Naive thymus-derived CD4-positive, alpha-beta T cell (primary cell): ENCODE results near the gene AUNIP. TPM values are rescaled to one million over a fixed set of nuclear protein-coding genes. Genes with fewer than 3 reads are reported as not detected.

ENCODE experiments used
- ATAC-seq: fragments of 150-1000 bp; cut with Tn5 transposase; 2 replicates; pipeline ENCODE4 v1.10.0; 2021; ENCODE audit warnings: mild to moderate bottlenecking, moderate library complexity
- CTCF ChIA-PET: fragments of 350-600 bp; sonication (Branson Sonifier 250); formaldehyde crosslinking; loops from one replicate; lab custom pipeline; 2021; ENCODE audit warnings: antibody characterized with exemption; lab: Charles Lee
- POLR2A ChIA-PET: fragments of 350-600 bp; sonication (Branson Sonifier 250); formaldehyde crosslinking; loops from one replicate; lab custom pipeline; 2021; ENCODE audit warnings: antibody characterized with exemption, inconsistent platforms; lab: Charles Lee
- DNase-seq, 9 donors: peaks; one replicate each; pipeline versions ENCODE4 v3.0.0 to v3.0.0-alpha.2; 2020 to 2022; ENCODE audit warnings: mixed read lengths in 1 of 9
- H3K27ac ChIP-seq: one replicate; pipeline ENCODE4 v1.7.0; 2013; ENCODE audit warnings: mild to moderate bottlenecking, low read depth, low read length, moderate library complexity
- H3K27me3 ChIP-seq, 2 donors: one replicate each; pipeline ENCODE4 v1.7.0; 2013; ENCODE audit warnings: low read length in 2 of 2, mild to moderate bottlenecking in 2 of 2, moderate library complexity in 2 of 2; ENCODE audit not compliant: control insufficient read depth in 2 of 2, insufficient read depth in 2 of 2
- H3K36me3 ChIP-seq, 3 experiments: 1 replicate in 2 of 3; 2 replicates in 1 of 3; pipeline ENCODE4 v1.7.0; 2013; ENCODE audit warnings: low read length in 3 of 3, mild to moderate bottlenecking in 3 of 3, moderate library complexity in 1 of 3; ENCODE audit not compliant: insufficient read depth in 3 of 3, control insufficient read depth in 2 of 3
- H3K4me1 ChIP-seq, 2 donors: one replicate each; pipeline ENCODE4 v1.7.0; 2013; ENCODE audit warnings: low read length in 2 of 2, mild to moderate bottlenecking in 2 of 2, moderate library complexity in 1 of 2; ENCODE audit not compliant: control insufficient read depth in 2 of 2, insufficient read depth in 2 of 2
- H3K4me3 ChIP-seq: 2 replicates; pipeline ENCODE4 v1.7.0; 2013; ENCODE audit warnings: mild to moderate bottlenecking, low read length
- H3K9me3 ChIP-seq, 3 experiments: 1 replicate in 2 of 3; 2 replicates in 1 of 3; pipeline ENCODE4 v1.7.0; 2013; ENCODE audit warnings: low read length in 3 of 3; ENCODE audit not compliant: control insufficient read depth in 2 of 3
- H3K27ac Mint-ChIP-seq, 9 donors: one replicate each; pipeline ENCODE4 v1.8.0; 2020 to 2022; ENCODE audit warnings: mixed read lengths in 9 of 9, mild to moderate bottlenecking in 8 of 9, moderate library complexity in 5 of 9, inconsistent platforms in 2 of 9
- H3K27me3 Mint-ChIP-seq, 5 donors: one replicate each; pipeline ENCODE4 v1.8.0; 2021 to 2022; ENCODE audit warnings: mixed read lengths in 5 of 5, mild to moderate bottlenecking in 1 of 5
- H3K36me3 Mint-ChIP-seq, 5 donors: one replicate each; pipeline ENCODE4 v1.8.0; 2020 to 2022; ENCODE audit warnings: mixed read lengths in 5 of 5, mild to moderate bottlenecking in 3 of 5, inconsistent platforms in 1 of 5
- H3K4me1 Mint-ChIP-seq, 7 donors: one replicate each; pipeline ENCODE4 v1.8.0; 2020 to 2022; ENCODE audit warnings: mixed read lengths in 7 of 7, mild to moderate bottlenecking in 3 of 7, inconsistent platforms in 1 of 7
- H3K4me3 Mint-ChIP-seq, 10 donors: one replicate each; pipeline ENCODE4 v1.8.0; 2020 to 2022; ENCODE audit warnings: mild to moderate bottlenecking in 10 of 10, mixed read lengths in 10 of 10, moderate library complexity in 6 of 10, inconsistent platforms in 2 of 10
- H3K9me3 Mint-ChIP-seq, 11 donors: one replicate each; pipeline ENCODE4 v1.8.0; 2020 to 2022; ENCODE audit warnings: mixed read lengths in 11 of 11, mild to moderate bottlenecking in 4 of 11, inconsistent platforms in 1 of 11, moderate library complexity in 1 of 11
- intact Hi-C, 2 donors: fragments of 100-400 bp; cut with micrococcal nuclease; formaldehyde crosslinking; loops; one replicate each; pipeline ENCODE4 v1.15.1; 2023
- polyA plus RNA-seq, 2 donors: library from polyadenylated mRNA; unstranded; fragments of 300-500 nt; fragmentation: Illumina TruSeq; gene quantifications; one replicate each; pipeline ENCODE4 v1.2.3, GENCODE V29; 2021
- total RNA-seq, 6 experiments: library from RNA in 5 of 6; stranded (reverse) in 5 of 6; gene quantifications; 1 replicate in 5 of 6; 2 replicates in 1 of 6; pipeline ENCODE4 v1.2.3 and lab custom pipeline; 2021 to 2026

Gene AUNIP
- total and polyA plus RNA-seq, 7 experiments from 2014 or later, result 0.83 to 4.3 TPM; not detected in 5

DNA sequence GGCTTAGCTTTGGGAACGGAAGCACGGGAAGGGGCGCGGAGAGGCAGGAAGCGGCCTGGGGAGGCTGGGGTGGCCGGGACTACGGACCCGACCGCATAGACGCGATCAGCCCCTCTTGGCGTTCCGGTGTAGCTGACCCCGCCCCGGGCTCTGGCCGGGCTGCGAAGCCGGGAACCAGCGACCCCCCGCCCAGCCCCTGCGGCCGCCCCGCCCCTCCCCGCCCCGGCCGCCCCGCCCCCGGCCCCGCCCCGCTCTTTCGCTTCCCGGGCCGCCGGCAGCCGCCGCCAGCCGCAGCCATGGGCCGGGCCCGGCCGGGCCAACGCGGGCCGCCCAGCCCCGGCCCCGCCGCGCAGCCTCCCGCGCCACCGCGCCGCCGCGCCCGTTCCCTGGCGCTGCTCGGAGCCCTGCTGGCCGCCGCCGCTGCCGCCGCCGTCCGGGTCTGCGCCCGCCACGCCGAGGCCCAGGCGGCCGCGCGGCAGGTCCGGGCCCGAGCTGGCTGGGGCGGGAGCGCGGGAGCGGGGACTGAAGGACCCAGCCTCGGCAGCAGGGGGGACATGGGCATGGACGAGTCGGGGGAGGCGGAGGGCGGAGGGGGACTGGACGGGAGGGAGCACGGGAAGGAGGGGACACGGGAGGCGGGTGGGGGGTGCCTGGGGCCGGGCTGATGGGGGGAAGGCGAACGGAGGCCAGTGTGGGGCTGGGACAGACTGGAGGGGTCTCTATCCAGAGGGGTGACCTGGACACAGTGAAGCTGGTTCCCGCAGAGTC is 59.1 kb downstream of the AUNIP start, which contains the start of gene SELENON:
Gene SELENON, plus strand, starts transcription at position 259 of the 768 bp plus-strand sequence. Its CDS starts 38 bp downstream, at position 297.
- Mint-ChIP-seq H3K4me3 (peak within 1 kb of the TSS; percentile 80 to 90 (median 84)), H3K27ac (peak within 1 kb of the TSS; percentile 15 to 98 (median 92)), H3K4me1 (peaks cover 42 to 89% (median 82%) of the 10 kb centered on the region in 7 donors), H3K27me3 (peaks cover 0 to 37% (median 0%) of the 10 kb centered on the region in 5 donors), H3K9me3 (peaks cover 0 to 4% (median 0%) of the 10 kb centered on the region in 11 donors), H3K36me3 (peaks cover 0 to 4% (median 0%) of the 10 kb centered on the region in 5 donors)
- Histone ChIP-seq H3K4me3 (peak within 1 kb of the TSS; percentile 47), H3K4me1 (peaks cover 32 to 67% of the 10 kb centered on the region in 2 donors), H3K27ac (peak within 1 kb of the TSS; percentile 71), H3K27me3 (no peaks in the 10 kb centered on the region), H3K9me3 (no peaks in the 10 kb centered on the region), H3K36me3 (peaks cover 0 to 4% (median 0%) of the 10 kb centered on the region in 3 experiments)
- intact Hi-C loops, result loop anchor here (1.0 to 5.0 kb wide), 4 partner anchors 19 to 298 kb away; partner anchors contain the start of genes LDLRAP1 (in 2 of the 2) and MTFR1L (in 1 of the 2)
- ChIA-PET CTCF (interaction anchor here (0.9 to 4.1 kb wide), 5 partner anchors 11 to 227 kb away, joined by 4 to 32 read pairs (median 5); no protein-coding TSS in a partner anchor), POLR2A (interaction anchor here (0.6 to 4.9 kb wide), 12 partner anchors 20 to 295 kb away, joined by 3 to 31 read pairs (median 4); partner anchors contain the start of gene MTFR1L)
- ATAC-seq (peak; percentile 58), DNase-seq (peak in 4 of 9 donors; percentile 21 to 58 (median 40))

DNA sequence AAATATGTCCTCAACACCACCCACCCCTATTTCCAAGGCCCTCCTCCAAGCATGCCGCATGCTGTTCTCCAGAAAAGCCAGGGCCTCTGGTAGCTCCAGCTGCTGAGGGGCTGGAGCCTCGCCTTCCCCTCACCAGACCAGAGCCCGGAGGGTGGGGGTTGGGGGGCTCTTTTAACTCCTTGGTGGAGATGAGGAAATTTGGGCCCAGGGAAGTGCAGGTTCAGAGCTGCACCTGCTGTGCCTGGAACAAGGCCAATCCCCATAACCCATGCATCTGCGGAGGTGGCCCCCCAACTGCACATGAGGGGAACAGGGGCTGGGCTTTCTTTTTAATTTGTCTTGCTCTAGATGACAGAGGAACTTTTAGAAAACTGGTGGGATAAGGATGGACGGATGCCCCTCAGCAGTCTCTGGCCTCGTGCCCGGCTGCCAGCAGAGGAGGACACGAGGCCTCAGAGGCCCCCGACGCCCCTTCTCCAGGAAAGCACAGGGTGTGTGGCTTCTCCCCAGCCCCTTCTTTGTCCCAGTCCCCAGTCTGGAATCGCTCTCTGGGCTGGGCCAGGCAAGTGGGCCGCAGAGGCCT is 59.8 kb downstream of the AUNIP start:
- H3K36me3 Mint-ChIP-seq, result peaks cover 0 to 4% (median 0%) of the 10 kb centered on the region in 5 donors
- H3K4me1 Mint-ChIP-seq, result peaks cover 42 to 90% (median 80%) of the 10 kb centered on the region in 7 donors

DNA sequence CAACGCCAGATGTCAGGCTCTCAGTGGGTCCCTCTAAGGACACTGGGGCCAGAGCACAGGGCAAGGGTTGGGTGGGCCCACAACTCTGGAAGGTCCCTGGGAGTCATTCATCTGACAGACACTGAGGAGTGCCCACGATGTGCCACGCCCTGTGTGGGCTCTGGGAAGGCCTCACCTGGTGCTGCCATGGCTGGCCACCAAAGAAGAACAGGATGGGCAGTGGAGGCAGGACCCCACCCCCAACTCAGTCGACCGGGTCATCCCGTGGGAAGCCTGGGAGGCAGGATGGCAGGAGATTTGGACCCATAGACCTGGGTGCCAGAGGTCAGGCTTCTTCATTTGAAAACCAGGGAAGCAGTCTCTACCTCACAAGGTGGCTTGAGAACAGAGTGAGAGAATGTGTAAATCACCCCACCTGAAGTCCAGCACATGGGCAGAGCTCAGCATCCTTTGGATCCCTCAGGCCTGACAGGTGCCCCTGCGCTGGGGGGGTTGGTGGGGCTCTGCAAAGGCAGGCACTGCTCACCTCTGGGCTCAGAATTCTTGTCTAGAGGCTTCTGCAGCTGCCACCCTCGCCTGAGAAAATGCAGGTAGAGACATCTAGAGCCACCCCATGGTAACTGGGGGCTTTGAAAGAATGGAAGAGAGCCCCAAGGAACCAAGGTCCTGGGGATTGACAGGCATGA is 60.4 kb downstream of the AUNIP start:
- no peaks in the 10 kb centered on the region for H3K9me3 ChIP-seq
- H3K36me3 Mint-ChIP-seq, result peaks cover 0 to 4% (median 0%) of the 10 kb centered on the region in 5 donors
- no peaks in the 10 kb centered on the region for H3K27me3 ChIP-seq
- ATAC-seq, result no peak
- peaks cover 0 to 5% (median 0%) of the 10 kb centered on the region in 11 donors for H3K9me3 Mint-ChIP-seq
- peak in 1 of 9 donors; percentile 24 for DNase-seq
- no peaks in the 10 kb centered on the region for H3K36me3 ChIP-seq
- ChIA-PET CTCF (interaction anchor here (0.6 to 4.1 kb wide), 15 partner anchors 10 to 1970 kb away, joined by 3 to 32 read pairs (median 3); partner anchors contain the start of gene MTFR1L), POLR2A (interaction anchor here (0.6 to 3.6 kb wide), 11 partner anchors 17 to 190 kb away, joined by 3 to 31 read pairs (median 4); no protein-coding TSS in a partner anchor)
- H3K4me1 Mint-ChIP-seq, result peaks cover 42 to 90% (median 79%) of the 10 kb centered on the region in 7 donors
- H3K27ac ChIP-seq, result peak overlapping the region; percentile 71
- H3K27ac Mint-ChIP-seq, result peak overlapping the region in 8 of 9 donors; percentile 86 to 98 (median 90)
- H3K4me3 Mint-ChIP-seq, result peak overlapping the region; percentile 15 to 86 (median 80)
- intact Hi-C loops, result loop anchor here (1.0 to 5.0 kb wide), 4 partner anchors 20 to 297 kb away; partner anchors contain the start of genes LDLRAP1 (in 2 of the 2) and MTFR1L (in 1 of the 2)
- H3K4me3 ChIP-seq, result no peak overlapping the region
- peaks cover 0 to 36% (median 0%) of the 10 kb centered on the region in 5 donors for H3K27me3 Mint-ChIP-seq
- H3K4me1 ChIP-seq, result peaks cover 32 to 74% of the 10 kb centered on the region in 2 donors

More for the DNA sequence above, 59.8 kb downstream of the AUNIP start:
- Mint-ChIP-seq H3K27ac (peak overlapping the region in 8 of 9 donors; percentile 86 to 98 (median 90)), H3K9me3 (peaks cover 0 to 5% (median 0%) of the 10 kb centered on the region in 11 donors), H3K4me3 (peak overlapping the region; percentile 58 to 86 (median 80)), H3K27me3 (peaks cover 0 to 40% (median 0%) of the 10 kb centered on the region in 5 donors)
- ChIA-PET CTCF (interaction anchor here (1.1 to 4.1 kb wide), 3 partner anchors 13 to 189 kb away, joined by 3 to 32 read pairs (median 5); no protein-coding TSS in a partner anchor), POLR2A (interaction anchor here (0.8 to 3.6 kb wide), 6 partner anchors 95 to 190 kb away, joined by 3 to 31 read pairs (median 4); no protein-coding TSS in a partner anchor)
- Histone ChIP-seq H3K36me3 (no peaks in the 10 kb centered on the region), H3K9me3 (no peaks in the 10 kb centered on the region), H3K27me3 (no peaks in the 10 kb centered on the region), H3K4me3 (peak overlapping the region; percentile 24), H3K27ac (peak overlapping the region; percentile 71), H3K4me1 (peaks cover 32 to 69% of the 10 kb centered on the region in 2 donors)
- DNase-seq (peak in 2 of 9 donors; percentile 19 to 41), ATAC-seq (no peak)
- intact Hi-C loops, result loop anchor here (1.0 to 5.0 kb wide), 4 partner anchors 20 to 297 kb away; partner anchors contain the start of genes LDLRAP1 (in 2 of the 2) and MTFR1L (in 1 of the 2)

DNA sequence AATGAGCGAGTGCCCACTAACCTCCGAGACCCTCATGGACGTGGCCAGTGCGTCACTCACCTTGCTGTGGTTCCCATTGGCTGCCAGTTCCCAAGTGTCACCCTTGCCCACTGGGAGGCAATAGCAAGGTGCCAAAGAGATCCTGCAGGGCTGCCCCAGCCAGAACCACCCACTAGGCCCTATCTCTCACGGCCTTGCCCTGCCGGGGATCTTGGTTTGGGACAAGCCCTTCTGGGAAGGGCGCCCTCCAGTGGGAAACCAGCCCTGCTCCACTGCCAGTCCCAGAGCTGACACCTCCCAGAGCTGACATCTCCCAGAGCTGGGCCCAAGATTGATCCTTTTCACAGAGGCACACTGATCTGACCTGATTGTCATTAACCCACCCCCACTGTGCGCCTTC is 61.3 kb downstream of the AUNIP start:
- Histone ChIP-seq H3K27me3 (no peaks in the 10 kb centered on the region), H3K27ac (peak overlapping the region; percentile 37), H3K4me1 (peaks cover 32 to 73% of the 10 kb centered on the region in 2 donors), H3K9me3 (no peaks in the 10 kb centered on the region), H3K4me3 (no peak overlapping the region), H3K36me3 (no peaks in the 10 kb centered on the region)
- POLR2A ChIA-PET, result interaction anchor here (0.6 to 3.6 kb wide), 10 partner anchors 16 to 345 kb away, joined by 3 to 31 read pairs (median 4); partner anchors contain the start of gene MTFR1L
- peak overlapping the region in 9 of 10 donors; percentile 9 to 82 (median 73) for H3K4me3 Mint-ChIP-seq
- CTCF ChIA-PET, result interaction anchor here (0.5 to 4.1 kb wide), 15 partner anchors 10 to 1970 kb away, joined by 3 to 32 read pairs (median 3); partner anchors contain the start of gene MTFR1L
- H3K27ac Mint-ChIP-seq, result peak overlapping the region; percentile 27 to 98 (median 89)
- no peak for ATAC-seq
- H3K27me3 Mint-ChIP-seq, result peaks cover 0 to 37% (median 0%) of the 10 kb centered on the region in 5 donors
- DNase-seq, result peak in 1 of 9 donors; percentile 31
- H3K4me1 Mint-ChIP-seq, result peaks cover 40 to 93% (median 81%) of the 10 kb centered on the region in 7 donors
- peaks cover 0 to 3% (median 0%) of the 10 kb centered on the region in 5 donors for H3K36me3 Mint-ChIP-seq
- intact Hi-C loops, result loop anchor here (1.0 to 5.0 kb wide), 9 partner anchors 43 to 296 kb away; partner anchors contain the start of genes LDLRAP1 (in 2 of the 2) and MAN1C1 (in 1 of the 2)
- H3K9me3 Mint-ChIP-seq, result peaks cover 0 to 5% (median 0%) of the 10 kb centered on the region in 11 donors

DNA sequence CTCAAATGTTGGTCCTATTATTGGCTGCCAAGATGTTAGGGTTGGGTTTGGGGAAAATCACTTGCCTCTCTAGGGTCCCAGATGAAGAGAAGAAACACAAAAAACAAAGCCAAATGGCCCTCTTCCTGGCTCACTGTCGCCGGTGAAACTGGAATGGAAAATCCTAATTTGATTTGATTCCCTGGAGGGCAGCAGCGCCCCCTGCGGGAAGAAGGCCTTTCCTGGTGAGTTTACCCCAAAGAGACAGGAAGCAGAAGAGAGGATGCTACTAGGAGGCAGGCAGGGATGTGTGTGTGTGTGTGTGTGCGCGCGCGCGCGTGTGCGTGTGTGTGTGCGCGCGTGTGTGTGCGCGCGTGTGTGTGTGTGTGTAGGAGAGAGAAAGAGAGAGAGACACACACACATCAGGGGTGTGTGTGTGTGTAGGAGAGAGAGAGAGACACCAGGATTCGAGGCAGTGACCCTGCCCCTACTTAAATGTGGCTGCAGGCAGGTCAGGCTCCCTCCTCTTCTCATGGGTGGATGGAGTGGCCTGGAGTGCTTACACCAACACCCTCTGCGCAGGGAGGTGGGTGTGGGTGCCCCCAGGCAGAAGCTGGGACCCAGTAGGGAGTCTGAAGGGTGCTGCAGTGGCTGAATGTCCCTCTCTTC is 62.3 kb downstream of the AUNIP start:
- peak; percentile 76 for ATAC-seq
- no peaks in the 10 kb centered on the region for H3K27me3 ChIP-seq
- Mint-ChIP-seq H3K9me3 (peaks cover 0 to 5% (median 0%) of the 10 kb centered on the region in 11 donors), H3K27ac (peak overlapping the region; percentile 51 to 98 (median 93)), H3K4me1 (peaks cover 30 to 88% (median 74%) of the 10 kb centered on the region in 7 donors), H3K27me3 (peaks cover 0 to 29% (median 0%) of the 10 kb centered on the region in 5 donors), H3K36me3 (peaks cover 0 to 2% (median 0%) of the 10 kb centered on the region in 5 donors), H3K4me3 (peak overlapping the region; percentile 58 to 94 (median 81))
- peak overlapping the region; percentile 15 for H3K4me3 ChIP-seq
- POLR2A ChIA-PET, result interaction anchor here (0.6 to 3.6 kb wide), 18 partner anchors 17 to 344 kb away, joined by 3 to 31 read pairs (median 4); partner anchors contain the start of gene MTFR1L
- H3K36me3 ChIP-seq, result no peaks in the 10 kb centered on the region
- DNase-seq, result peak; percentile 71 to 89 (median 86)
- intact Hi-C loops, result loop anchor here (1.0 to 5.0 kb wide), 11 partner anchors 22 to 295 kb away; partner anchors contain the start of genes LDLRAP1 (in 2 of the 2) and MAN1C1 (in 1 of the 2)
- H3K4me1 ChIP-seq, result peaks cover 32 to 67% of the 10 kb centered on the region in 2 donors
- CTCF ChIA-PET, result interaction anchor here (0.6 to 4.1 kb wide), 9 partner anchors 16 to 250 kb away, joined by 3 to 32 read pairs (median 4); no protein-coding TSS in a partner anchor
- peak overlapping the region; percentile 37 for H3K27ac ChIP-seq
- no peaks in the 10 kb centered on the region for H3K9me3 ChIP-seq
